ENCODE data around the gene TMEM240. TPM values are rescaled to one million over a fixed set of nuclear protein-coding genes. Genes with fewer than 3 reads are reported as not detected.

TMEM240 gene
- total RNA-seq, 1 experiment from 2014 or later, result 8.0 TPM

DNA sequence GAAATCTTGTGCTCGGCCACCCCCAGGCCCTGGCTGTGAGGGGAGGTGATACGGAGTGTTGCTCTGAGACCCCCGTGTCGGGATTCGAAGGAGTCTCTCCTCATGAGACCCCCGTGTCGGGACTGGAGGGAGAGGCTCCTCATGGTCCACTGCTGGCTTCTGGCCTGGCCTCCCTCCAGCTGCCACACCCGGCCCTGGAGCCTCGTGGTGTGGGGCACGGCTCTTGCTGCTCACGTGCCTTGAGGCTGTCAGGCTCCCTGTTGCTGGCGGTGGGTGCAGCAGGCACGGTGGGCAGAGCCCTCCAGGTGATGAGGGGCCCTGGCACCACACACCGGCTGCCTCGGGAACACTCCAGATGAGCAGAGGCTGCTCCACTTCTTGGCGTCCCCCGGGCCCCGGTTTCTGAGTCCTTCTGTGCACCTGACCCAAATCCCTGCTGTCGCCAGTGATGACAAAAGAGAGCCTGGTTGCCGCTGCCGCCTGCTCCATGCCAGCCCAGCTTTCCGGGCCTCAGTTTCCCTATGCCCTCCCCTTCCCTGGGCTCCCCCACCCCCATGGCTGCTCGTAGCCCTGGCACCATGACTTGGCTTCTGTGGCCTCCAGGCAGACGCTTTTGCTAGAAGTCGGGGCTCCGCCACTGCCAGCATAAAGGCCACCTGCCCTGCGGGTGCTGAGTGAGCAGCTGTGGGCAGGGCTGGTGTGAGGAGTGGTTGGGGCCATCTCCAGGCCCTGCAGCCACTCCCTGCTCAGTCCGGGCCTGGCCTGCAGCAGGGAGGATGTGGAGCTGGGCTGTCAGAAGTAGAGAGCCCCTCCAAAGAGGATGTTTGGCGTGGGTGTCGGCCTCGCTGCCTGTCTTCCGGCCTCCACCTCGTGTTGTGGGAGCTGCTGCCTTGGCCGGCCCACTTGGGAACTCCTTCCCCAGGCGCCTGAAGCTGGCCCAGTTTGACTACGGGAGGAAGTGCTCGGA is 11.8 kb downstream of the TMEM240 start:
- H3K27ac Mint-ChIP-seq, result no peak overlapping the region
- H3K27me3 Mint-ChIP-seq (ENCODE audit: low read depth), result no peaks in the 10 kb centered on the region
- TF ChIP-seq PRDM15 (CRISPR knock-in tag; IDR thresholded peaks at IDR 0.05), result no peak
- TF ChIP-seq PRRX2 (CRISPR knock-in tag; IDR thresholded peaks at IDR 0.05), result no peak
- no peak for TF ChIP-seq SP1 (CRISPR knock-in tag; conservative IDR thresholded peaks at IDR 0.05)
- no peak for TF ChIP-seq CBFB (CRISPR knock-in tag; IDR thresholded peaks at IDR 0.05; ENCODE audit: low read depth)
- TF ChIP-seq RELA (CRISPR knock-in tag; IDR thresholded peaks at IDR 0.05; ENCODE audit: borderline replicate concordance), result no peak
- TF ChIP-seq, protein P1, sequence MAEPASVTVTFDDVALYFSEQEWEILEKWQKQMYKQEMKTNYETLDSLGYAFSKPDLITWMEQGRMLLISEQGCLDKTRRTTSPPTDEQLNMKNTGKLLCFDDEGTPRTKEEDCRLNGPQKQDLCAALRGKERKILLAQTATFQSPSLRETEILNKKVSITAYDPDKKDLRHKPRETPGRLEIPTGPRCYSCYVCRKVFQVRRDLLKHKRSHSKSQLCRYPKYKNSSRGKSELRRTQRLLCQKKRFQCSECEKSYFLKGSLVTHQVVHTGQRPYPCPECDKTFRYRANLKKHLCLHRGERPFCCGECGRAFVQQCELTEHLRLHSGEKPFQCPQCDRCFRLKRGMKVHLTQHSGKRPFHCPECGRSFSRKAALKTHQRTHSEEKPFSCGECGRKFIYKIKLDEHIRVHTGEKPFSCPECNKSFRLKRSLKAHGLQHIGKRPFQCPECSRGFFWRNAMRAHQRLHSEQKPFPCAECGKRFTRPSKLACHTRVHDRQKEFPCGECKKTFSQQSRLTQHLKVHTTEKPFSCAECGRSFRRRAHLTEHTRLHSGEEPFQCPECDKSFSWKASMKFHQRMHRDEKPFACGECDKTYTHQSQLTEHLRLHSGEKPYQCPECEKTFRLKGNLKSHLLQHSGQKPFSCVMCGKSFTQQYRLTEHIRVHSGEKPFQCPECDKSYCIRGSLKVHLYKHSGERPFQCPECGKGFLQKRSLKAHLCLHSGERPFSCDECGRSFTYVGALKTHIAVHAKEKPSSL (CRISPR knock-in tag; conservative IDR thresholded peaks at IDR 0.05), result no peak
- no peak for TF ChIP-seq FOXJ3 (CRISPR knock-in tag; IDR thresholded peaks at IDR 0.05; ENCODE audit: borderline replicate concordance)
- TF ChIP-seq MXD4 (CRISPR knock-in tag; IDR thresholded peaks at IDR 0.05; ENCODE audit: borderline replicate concordance), result no peak
- no peak for TF ChIP-seq ETV6 (CRISPR knock-in tag; IDR thresholded peaks at IDR 0.05)
- no peak for TF ChIP-seq ZNF423 (CRISPR knock-in tag; IDR thresholded peaks at IDR 0.05)
- TF ChIP-seq, protein P2, sequence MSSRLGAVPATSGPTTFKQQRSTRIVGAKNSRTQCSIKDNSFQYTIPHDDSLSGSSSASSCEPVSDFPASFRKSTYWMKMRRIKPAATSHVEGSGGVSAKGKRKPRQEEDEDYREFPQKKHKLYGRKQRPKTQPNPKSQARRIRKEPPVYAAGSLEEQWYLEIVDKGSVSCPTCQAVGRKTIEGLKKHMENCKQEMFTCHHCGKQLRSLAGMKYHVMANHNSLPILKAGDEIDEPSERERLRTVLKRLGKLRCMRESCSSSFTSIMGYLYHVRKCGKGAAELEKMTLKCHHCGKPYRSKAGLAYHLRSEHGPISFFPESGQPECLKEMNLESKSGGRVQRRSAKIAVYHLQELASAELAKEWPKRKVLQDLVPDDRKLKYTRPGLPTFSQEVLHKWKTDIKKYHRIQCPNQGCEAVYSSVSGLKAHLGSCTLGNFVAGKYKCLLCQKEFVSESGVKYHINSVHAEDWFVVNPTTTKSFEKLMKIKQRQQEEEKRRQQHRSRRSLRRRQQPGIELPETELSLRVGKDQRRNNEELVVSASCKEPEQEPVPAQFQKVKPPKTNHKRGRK (CRISPR knock-in tag; IDR thresholded peaks at IDR 0.05; ENCODE audit: borderline replicate concordance), result no peak
- TF ChIP-seq, protein P3, sequence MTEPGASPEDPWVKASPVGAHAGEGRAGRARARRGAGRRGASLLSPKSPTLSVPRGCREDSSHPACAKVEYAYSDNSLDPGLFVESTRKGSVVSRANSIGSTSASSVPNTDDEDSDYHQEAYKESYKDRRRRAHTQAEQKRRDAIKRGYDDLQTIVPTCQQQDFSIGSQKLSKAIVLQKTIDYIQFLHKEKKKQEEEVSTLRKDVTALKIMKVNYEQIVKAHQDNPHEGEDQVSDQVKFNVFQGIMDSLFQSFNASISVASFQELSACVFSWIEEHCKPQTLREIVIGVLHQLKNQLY (CRISPR knock-in tag; IDR thresholded peaks at IDR 0.05), result no peak
- TF ChIP-seq OVOL2 (CRISPR knock-in tag; IDR thresholded peaks at IDR 0.05; ENCODE audit: borderline replicate concordance), result no peak
- no peak for TF ChIP-seq NR2C2 (CRISPR knock-in tag; IDR thresholded peaks at IDR 0.05)
- TF ChIP-seq CREM (CRISPR knock-in tag; IDR thresholded peaks at IDR 0.05), result no peak
- no peak for TF ChIP-seq FOXP4 (CRISPR knock-in tag; IDR thresholded peaks at IDR 0.05)
- TF ChIP-seq ESRRA (CRISPR knock-in tag; IDR thresholded peaks at IDR 0.05; ENCODE audit: borderline replicate concordance), result no peak
- no peak for TF ChIP-seq ZNF138 (CRISPR knock-in tag; conservative IDR thresholded peaks at IDR 0.05)
- DNase-seq (ENCODE audit: low spot score), result no peak
- no peak overlapping the region for H3K4me3 Mint-ChIP-seq
- H3K36me3 Mint-ChIP-seq, result peaks cover 30% of the 10 kb centered on the region
- CTCF ChIA-PET, result no interaction called here
- no peak for ATAC-seq
- H3K4me1 Mint-ChIP-seq, result no peaks in the 10 kb centered on the region
- POLR2A ChIA-PET, result no interaction called here
- peaks cover 5% of the 10 kb centered on the region for H3K9me3 Mint-ChIP-seq
